ENCODE data around the gene MAP2K3.

MAP2K3 gene

DNA sequence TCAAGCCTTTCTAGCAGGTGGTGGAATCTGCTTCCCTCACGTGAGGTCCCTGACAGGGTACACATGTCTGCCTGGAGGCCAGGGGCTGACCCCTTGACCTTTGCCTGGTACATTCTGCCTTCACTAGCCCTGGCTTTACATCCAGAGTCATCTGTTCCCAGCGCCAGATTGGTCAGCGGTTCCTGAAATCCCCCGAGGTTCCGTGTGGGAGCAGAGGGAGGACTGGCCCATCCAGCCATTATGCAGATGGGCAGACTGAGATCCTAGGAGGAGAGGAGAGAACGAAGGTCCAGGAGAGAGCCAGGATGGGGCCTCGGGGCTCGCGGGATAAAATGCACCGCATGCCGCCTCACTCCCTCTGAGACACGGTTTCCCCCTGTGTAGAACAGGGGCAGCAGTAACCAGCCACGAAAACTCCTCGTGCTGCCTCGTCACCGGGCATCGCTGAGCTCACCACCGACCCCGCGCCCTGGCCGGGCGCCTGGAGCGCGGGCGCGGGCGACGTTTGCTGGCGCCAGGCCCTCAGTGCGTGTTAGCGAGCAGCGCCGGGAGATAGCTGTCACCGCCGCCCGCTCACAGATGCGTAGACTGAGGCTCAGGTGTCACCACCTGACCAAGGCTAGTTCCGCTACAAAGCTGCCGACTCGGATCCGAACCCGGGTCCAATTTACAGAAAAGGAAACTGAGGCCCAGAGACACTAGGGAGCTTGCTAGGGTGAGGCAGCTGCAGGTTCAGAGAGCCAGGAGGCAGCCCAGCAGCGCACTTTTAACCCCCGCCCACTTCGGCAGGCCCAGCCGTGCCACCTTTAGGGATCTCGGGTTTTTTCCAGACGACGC, 811 bp upstream of the MAP2K3 start:
- no peak for DNase-seq

DNA sequence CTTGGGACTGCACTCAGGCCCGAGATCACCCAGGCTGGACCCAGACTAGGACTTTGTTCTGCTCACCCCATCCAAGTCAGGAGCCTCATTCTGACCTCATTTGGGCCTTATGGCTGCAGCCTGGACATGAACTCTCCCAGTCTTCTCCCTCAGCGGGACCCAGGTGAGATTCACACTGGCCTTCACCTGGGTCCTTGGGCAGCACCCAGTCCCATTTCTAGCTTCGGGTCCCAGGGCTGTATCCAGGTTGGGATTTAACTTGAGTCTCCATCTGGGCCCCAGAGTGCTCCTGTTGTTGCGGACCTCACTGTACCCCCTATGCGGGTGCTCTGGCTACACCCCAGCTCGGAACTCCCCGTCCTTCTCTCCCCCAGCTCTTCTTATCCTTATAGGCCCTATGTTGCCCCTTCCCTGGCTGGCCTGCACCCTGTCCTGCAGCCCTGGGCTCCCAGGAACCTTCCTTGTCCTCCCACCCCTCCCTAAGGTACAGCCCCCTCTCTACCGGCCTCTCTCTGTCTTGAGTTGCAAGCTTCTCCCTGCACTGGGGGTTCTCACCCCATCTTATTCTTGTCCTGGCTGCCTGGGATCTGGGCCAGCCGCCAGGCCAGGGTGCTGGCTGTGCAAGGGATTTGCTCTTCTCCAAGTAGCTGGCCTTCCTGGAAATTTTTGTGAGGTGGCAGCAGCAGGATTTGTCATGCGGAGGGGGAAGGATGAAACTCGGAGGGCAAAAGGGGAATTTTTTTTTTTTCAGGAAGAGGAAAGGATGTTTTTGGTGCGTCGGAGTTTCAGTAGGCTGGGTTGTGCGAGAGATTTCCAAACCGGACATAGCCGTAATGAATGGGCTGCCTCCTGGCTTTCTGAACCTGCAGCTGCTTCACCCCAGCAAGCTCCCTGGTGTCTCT, 904 bp downstream of the MAP2K3 start:
- DNase-seq, result no peak

DNA sequence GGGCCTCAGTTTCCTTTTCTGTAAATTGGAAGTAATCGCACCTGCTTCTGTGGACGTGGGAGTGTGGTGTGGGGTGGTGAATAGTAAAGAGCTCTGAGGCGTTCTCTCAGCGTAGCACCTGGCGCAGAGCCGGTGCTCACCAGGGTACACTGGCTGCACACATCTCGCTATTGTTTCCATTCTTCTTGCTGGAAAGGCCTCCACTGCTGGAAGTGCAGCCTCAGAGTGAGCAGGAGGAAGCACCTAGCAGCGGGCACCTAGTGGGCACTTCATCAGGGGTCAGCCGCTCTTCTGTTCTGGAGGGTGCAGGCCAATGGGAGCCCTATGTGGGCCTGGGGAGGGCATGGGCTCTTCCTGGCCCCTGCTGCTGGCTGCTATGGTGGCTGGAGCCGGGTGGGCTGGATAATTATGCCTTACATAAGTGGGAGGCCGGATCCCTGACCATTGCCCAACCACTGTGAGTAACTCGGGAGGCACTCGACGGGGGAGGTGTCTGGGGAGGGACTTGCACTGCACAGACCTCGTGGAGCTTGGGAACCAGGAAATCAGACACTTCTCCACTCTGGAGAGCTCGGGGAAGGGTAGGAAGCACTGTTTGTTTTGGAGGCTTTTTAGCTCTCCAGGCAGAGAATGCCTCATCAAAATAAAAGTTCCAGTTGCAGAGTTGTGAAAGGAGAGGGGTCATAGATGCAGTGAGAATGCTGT, 1.7 kb downstream of the MAP2K3 start:
- DNase-seq, result no peak

DNA sequence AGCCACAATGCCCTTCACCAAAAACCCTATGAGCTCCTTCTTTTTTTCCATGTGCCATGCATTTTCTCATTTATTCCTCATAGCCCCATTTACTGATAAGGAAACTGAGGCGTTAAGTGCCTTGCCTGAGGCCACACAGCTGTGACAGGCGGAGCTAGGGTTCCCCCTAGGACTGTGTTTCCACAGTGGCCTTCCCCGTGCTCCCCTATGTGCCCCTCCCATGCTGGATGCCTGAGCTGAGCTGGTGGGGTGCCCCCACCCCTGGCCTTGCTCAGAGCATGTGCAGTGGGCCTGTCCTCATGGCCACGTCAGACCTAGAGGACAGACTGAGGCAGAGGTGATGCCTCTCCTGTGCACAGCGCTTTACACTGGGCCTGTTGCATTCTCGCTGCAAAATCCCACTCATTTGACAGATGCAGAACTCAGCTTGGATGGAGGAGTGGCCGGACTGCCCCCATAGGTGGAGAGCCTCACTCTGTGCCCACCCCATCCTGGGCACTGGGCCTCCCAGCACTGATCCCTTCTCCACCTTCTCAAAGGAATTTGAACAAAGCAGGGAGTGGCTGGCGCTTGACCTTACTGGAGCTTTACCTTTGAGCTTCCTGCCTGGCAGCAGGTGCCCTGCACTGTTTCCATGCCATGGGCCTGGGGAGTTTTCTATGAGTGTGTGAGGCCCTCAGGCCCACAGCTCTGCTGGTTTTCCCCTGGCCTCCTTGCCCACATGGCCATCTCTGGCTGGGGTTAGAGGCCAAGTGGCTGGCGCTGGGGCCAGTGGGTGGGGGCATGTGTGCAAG, 2.6 kb downstream of the MAP2K3 start:
- no peak for DNase-seq

DNA sequence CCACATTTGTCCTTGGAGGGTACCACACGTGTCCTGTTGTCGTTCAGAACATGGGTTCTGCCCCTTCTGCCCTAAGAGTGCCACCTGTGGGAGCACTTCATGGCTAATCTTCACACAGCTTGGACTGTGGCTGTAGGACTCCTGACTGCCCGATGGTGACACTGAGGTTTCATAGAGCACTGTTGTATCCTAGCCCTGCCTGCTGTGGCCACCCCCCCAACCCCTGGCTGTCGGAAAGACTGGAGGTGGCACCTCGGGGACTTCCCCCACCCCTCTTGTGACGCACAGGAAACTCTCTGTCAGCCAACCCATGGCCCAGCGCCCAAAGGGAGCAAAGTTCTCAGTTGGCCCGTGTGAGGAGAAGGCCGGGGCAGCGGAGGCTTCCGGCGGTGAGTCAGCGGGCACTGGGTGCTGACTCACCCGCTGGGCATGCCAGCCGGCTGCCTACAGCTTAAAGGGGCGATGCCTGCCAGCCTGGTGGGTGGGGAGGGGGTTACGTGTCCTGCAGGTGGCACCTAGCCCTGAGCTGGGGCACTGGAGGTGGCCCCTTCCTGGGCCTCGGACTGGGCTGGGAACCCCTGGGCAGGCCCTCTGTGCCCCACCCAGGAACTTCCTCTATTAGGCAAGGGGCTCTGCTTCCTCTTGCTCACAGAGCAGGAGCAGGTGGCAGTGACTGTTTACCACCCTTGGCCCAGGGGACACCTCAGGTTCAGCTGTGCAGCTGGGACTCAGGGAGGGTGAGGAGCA, 3.4 kb downstream of the MAP2K3 start:
- peak; percentile 52 for DNase-seq

DNA sequence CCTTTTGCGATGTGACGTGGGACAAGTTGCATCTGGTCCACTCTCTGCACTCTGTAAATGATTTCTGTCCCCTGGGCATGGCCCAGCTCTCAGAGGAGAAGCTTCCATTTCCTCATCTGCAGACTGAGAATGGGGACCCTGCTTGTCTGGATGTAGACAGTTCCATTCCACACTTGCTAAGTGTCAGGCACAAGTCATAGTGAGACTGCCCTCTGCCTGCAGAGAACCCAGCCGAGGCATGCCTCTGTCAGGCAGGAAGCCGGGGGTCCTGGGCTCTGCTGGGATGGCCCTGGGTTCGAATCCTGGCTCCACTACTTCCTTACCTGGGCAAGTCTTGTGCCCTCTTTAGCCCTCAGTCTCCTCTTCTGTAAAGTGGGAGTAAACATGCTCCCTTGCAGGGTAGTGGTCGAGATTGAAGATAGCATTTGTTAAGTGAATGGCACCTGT, 4.1 kb downstream of the MAP2K3 start:
- DNase-seq, result no peak

DNA sequence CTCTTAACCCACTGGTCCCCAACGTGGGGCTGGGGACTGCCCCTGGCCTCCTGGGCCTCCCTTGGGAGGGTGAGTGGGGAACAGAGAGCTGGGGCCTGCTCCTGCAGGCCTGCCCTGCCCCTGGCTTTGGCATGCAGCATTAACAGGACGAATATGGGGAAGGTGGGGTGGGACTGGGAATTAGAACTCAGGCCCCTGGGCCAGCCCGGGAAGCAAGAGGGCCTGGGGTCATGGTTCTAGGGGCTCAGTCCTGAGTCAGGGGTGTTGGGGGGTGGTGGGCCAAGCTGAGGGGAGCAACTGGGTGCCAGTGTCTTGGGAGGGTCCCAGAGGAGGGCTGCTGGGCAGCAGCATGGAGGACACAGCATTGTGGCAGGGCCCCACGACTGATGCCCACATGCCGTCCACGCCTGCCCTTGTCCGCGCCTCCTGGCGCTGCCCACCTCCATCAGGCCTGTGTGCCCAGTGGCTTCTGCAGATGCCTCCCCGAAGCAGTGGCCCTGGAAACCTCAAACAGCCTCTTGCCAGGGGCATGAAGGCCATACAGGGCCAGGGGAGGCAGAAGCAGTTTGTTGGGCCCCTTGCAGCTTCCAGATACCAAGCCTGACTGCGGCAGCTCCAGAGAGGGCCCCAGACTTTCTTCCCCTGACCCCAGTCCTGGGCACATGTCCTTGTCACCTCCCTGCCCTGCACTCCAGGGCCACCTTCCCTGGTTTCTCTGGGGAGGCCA, 4.8 kb downstream of the MAP2K3 start:
- no peak for DNase-seq

DNA sequence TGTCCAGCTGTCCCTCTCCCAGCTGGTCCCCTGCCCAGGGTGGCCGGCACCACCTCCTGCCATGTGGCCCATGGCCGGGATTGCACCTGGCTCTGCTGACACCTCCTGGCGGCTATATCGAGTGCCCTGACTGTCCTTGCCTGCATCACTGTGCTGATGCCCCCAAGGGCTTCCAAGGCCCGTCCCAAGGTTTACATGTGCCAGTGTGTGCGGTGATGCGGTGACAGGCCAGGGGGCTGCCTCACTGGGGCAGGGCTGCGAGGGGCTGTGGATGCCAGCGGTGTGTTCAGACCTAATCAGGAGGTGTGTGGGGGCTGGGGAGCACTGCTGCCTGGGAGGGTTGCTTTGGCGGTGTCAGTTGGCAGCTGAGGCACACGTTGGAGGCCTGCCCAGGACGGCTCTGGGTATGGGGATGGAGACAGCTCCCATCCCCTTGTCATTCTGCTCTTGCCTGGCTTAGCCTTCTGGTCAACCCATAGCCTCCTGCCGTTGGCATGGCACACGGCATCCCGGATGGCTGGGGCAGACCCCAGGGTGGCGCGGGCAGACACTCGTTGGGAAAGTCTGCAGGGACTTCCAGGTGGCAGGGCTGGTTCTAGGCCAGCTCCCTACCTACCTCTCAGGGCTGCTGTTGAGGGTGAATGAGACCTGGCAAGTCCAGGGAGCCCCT, 5.5 kb downstream of the MAP2K3 start:
- no peak for DNase-seq

DNA sequence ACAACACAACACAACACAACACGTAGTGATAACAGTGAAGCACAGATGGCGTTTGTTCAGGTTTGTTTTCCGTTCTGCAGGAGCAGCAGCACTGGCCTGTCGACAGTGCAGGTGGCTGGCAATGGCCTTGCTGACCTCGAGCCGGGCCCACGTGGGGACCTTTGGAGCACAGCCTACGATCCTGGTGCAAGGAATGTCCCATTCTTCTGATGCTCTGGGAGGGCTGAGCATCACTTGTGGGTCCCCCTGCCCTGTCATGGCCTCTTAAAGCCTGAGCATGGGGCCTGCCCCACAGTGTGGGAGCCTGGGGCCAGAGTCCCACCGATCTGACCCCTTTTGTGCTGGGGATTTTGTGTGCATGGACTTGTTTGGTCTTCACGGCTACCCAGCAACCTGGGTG, 6.8 kb downstream of the MAP2K3 start:
- no peak for DNase-seq

DNA sequence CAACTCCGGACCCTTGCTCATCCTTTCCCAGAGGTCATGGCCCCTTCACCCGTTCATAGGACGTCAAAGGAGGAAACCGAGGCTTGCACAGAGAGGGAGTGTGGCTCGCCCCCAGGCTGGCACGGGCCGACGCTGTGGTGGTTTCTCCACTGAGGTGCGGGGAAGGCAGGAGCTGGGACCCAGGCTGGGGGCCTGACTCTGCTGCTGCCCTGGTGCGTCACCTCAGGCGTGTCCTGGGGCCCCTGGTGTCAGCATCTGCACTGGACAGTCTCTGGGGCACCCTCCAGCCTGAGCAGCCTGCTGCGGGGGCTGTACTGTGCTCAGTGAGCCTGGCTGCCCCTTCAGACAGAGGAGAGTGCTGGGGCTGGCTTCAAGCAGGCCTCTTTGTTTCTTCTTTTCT, 7.4 kb downstream of the MAP2K3 start:
- no peak for DNase-seq

DNA sequence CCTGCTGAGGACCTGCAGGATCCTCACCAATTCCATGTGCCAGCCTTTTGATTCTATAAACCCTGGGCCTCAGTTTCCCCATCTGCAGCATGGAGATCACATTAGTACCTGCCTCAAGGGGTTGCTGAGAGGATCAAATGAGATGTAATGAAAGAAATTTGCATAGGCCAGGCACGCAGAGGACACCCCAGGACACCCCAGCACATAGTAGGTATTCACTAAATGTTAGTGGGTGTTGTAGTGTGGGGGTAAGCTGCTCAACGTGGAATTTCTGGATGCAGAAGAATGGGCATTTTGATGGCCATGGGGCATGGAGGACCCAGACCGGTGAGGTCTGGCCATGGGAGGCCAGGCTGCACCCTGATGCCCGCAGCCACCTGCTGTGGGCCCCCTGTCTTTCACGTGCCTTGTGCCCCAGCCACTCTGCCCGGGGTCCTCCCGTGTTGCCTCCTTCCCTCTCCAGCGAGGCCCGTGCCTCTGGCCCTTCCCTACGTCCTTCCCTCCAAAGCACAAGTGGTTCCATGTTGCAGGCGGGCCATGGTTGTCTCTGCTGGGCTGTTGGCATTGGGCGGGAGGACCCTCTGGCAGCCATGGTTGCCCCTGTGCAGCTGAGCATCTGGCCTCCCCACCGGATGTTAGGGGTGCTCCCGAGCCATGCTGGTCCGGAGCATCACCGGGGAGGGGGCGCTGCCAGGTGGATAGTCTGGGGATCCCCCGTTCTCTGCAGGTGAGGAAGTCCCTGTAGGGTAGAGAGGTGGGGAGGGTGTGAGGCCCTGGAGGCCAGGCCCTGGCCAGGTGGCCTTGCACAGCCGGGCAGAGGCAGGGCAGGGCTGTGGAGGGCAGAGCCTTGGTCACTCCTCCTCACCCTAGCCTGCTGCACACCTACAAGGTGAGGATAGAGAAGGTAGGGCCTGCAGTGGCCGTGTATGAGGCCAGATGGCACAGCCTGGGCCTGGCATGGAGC, 8.6 kb downstream of the MAP2K3 start:
- no peak for DNase-seq

DNA sequence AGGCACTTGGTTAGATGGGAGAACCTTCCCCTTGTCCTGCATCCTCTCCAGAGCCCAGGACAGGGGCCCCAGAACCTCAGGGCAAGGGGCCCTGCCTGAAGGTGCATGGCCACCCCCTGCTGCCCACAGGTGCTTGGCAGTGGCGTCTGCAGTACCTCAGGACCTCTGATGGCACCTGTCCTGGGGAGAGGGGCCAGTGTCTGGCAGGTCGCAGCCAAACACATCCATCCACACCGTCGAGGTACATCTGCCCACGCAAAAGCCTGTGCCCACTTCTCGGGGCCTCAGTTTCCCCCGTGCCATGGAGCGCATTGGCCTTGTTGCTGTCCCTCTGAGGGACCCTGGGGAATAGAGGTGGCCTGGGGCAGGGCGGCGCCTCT, 9.3 kb downstream of the MAP2K3 start:
- no peak for DNase-seq

DNA sequence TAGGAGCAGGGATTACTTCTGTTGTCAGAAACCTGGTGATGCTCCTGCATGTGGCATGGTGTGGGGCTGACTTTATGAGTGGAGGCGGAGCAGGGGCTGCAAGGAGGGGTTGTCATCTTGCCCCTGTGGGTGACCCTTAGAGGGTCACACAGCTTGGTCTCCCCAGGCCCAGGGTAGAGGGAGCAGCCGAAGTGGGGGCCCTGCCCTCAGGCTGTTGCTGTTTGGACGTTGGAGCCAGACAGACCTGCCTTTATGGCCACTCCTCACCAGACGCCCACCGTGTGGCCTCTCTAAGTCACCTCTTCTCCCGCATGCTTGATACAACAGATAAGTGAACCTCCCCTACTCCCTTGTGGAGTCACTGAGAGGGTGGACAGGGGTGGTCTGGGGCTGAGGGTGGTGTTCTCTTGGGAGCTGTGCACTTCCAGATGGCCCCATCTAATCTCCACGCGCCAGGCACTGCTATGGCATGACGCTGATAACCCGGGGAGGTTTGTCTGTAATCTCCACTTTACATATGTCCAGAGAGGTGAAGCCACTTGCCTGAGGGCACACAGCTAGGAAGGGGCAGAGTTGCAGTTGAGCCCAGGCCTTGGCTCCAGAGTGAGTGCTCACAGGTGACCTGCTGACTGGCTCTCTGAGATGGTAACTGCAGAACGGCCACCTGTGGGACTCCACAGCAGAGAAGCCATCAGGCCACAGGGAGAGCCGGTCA, 10.0 kb downstream of the MAP2K3 start:
- no peak for DNase-seq

DNA sequence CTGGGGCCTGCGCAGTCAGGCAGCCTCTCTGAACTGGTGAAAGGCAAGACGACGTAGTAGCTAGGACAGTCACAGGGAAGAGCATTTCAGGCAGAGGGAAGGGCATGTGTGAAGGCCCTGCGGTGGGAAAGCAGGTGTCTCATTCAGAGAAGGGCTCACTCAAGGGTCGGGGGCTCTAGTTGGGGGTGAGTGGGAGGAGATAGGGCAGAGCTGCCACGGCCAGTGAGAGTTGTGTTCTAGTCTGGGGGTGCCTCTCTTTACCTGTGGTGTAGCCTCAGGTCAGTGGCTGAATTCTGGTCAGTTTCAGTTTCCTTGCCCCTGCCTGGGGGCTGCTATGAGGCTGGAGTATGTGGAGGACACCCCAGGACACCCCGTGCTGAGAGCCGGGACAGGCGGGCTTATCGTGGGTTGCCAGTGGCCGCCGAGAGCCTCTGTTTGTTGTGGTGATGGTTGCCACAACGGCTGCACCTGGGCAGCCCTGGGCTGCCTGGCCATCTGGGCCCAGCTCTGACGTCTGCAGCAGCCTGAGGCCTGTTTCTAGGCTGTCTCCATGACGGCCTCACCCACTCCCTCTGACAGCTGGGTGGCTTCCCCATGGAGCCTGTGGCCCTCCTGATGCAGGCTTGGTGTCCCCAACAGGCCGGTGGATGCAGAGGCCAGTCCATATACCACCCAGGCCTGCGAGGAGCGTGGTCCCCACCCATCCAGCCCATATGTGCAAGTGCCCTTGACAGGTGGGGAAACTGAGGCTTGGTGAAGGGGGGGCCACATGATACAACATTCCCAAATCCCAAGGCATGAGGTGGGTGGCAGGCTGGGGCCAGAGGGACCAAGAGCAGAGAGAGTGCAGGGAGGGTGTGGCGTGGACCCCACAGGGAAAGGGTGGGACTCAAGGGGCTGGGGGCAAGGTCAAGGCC, 10.8 kb downstream of the MAP2K3 start:
- DNase-seq, result no peak

DNA sequence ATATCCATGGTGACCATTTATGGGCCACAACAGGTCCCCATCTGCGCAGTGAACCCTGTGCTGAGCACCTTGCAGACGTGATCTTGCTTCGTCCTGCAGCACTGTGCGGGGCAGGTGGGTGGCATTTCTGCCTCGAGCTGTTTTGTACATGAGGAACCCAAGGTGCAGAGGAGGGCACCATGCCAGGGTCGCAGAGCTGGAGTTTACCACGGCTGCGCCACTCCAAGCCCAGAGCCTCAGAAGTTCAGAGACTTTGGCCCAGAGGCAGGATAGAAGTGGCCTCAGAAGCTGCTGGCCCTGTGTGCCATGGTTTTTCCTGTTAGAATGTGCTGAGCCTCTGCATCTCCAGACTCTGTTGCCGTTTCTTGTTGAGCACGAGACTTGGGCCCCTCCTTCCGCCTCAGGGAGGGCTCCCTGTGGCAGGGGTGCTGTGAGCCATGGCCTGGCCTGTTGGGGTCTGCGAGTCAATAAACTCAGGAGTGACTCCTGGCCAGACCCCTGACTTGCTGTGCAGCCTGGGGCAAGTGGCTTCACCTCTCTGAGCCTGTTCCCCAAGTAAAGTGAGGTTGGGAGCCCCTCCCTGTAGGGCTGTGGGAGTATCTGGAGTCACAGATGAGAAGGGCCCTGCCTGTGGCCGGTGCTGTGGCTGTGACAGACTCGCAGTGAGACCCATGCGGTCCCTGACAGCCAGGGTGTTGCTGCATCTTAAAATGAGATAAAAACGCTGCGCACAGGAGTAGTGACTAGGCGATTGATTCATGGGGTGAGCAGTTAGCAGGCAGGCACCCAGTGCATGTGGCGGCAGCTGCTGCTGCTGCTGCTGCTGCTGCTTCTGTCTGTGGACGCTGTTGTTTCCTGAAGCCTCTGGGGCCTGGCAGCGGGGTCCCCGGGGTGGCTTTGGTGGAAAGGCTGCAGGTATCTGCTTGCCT, 11.8 kb downstream of the MAP2K3 start:
- no peak for DNase-seq

DNA sequence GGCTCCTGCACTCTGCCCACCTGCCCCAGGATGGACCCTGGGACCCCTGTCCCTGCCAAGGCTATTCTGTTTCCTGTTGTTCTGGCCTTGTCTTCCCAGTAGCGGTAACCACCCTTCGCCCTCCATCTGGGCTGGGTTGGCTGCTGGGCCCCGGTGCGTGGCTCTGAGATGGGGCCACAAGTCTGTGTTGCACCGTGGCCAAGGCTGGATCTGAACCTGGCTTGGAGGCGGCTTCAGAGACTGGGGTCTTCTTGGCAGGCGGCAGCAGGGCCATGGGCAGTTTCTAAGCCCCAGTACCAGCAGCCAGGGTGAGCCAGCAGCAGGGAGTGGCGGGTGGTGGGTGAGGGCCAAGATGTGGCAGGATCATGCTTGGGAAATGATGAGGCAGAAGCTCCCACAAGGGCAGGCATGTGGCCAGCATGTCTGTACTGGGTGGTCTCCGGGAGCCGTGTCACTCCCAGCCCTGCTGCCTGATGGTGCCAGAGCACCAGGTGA, 12.6 kb downstream of the MAP2K3 start:
- DNase-seq, result no peak
